Measurements from ENCODE around the gene ELAVL2. TPM values are rescaled to one million over a fixed set of nuclear protein-coding genes. Genes with fewer than 3 reads are reported as not detected.

ELAVL2 gene
- total and polyA plus RNA-seq, 9 of the 15 experiments (the other 6 are each of a cell fraction or from before 2014, with no cell fraction given): not detected

- TF ChIP-seq SP1 (CRISPR knock-in tag; IDR thresholded peaks at IDR 0.05) (no peak), ELK3 (CRISPR knock-in tag; IDR thresholded peaks at IDR 0.05) (no peak), TAF7 (tag; IDR thresholded peaks at IDR 0.05) (no peak), FUS (optimal IDR thresholded peaks at IDR 0.05; ENCODE audit: low read depth, low read length) (no peak)
These were observed 123.6 kb downstream of the ELAVL2 start (continued) for GRCh38 chr9:23702311-23702922.

- Histone ChIP-seq H3K27ac (ENCODE audit: extremely low read depth, low read depth, low read length) (no peak overlapping the region), H3K4me3 (no peak overlapping the region), H4K20me1 (replicated peaks; ENCODE audit: control insufficient read depth, insufficient read depth, low read length) (no peaks in the 10 kb centered on the region), H3K27me3 (ENCODE audit: control insufficient read depth in 2 of 2, insufficient read depth in 2 of 2, low read length in 2 of 2) (no peaks in the 10 kb centered on the region), H3K9me1 (ENCODE audit: control insufficient read depth, insufficient read depth, low read length) (no peaks in the 10 kb centered on the region), H3K9me3 (replicated peaks; ENCODE audit: control insufficient read depth, insufficient read depth, low read depth, low read length) (no peaks in the 10 kb centered on the region), H2AFZ (ENCODE audit: low read depth, low read length) (no peak overlapping the region), H3K36me3 (ENCODE audit: control insufficient read depth, insufficient read depth, low read length) (no peaks in the 10 kb centered on the region), H3K4me2 (ENCODE audit: insufficient read depth, low read length) (no peak overlapping the region), H3K79me2 (ENCODE audit: control insufficient read depth, insufficient read depth, low read length) (no peaks in the 10 kb centered on the region), H3K4me1 (replicated peaks in 1 of 2; ENCODE audit: control insufficient read depth in 2 of 2, insufficient read depth in 2 of 2, low read length in 2 of 2) (no peaks in the 10 kb centered on the region), H3K9ac (ENCODE audit: insufficient read depth in 1 of 2, low read depth in 2 of 2, low read length in 2 of 2) (no peak overlapping the region)
- TF ChIP-seq SREBF2 (CRISPR knock-in tag; IDR thresholded peaks at IDR 0.05): no peak
- no peak for TF ChIP-seq YY1 (IDR thresholded peaks at IDR 0.05; ENCODE audit: borderline replicate concordance in 1 of 3, control insufficient read depth in 1 of 3, extremely low read depth in 1 of 3, insufficient read depth in 3 of 3, insufficient read length in 1 of 3, insufficient replicate concordance in 2 of 3, low read depth in 1 of 3, low read length in 2 of 3)
- in situ Hi-C loops (cut with MboI): no loop called here
- no CpG with 5 or more reads among the region's 6 CpGs for WGBS (ENCODE audit: insufficient coverage, low coverage, missing lambda C conversion rate)
- no TSS peak for BruUV-seq (replicated peaks)
- ATAC-seq (no peak), DNase-seq (ENCODE audit: extremely low read depth in 1 of 4, low spot score in 3 of 4) (no peak), FAIRE-seq (no peak)
- CTCF ChIA-PET (ENCODE audit: low intra/inter-chr PET ratio): no interaction called here
- POLR2A ChIA-PET: no interaction called here
- intact Hi-C loops (cut with micrococcal nuclease): no loop called here
These were observed 124.7 kb downstream of the ELAVL2 start for GRCh38 chr9:23701291-23701690.
